ENCODE measurements around the gene YWHAE.
"Not testable (repeated sequence)": the region's sequence is repeated elsewhere in the genome, so short reads cannot be mapped to it uniquely, and the experiment has no call there.

YWHAE gene

DNA sequence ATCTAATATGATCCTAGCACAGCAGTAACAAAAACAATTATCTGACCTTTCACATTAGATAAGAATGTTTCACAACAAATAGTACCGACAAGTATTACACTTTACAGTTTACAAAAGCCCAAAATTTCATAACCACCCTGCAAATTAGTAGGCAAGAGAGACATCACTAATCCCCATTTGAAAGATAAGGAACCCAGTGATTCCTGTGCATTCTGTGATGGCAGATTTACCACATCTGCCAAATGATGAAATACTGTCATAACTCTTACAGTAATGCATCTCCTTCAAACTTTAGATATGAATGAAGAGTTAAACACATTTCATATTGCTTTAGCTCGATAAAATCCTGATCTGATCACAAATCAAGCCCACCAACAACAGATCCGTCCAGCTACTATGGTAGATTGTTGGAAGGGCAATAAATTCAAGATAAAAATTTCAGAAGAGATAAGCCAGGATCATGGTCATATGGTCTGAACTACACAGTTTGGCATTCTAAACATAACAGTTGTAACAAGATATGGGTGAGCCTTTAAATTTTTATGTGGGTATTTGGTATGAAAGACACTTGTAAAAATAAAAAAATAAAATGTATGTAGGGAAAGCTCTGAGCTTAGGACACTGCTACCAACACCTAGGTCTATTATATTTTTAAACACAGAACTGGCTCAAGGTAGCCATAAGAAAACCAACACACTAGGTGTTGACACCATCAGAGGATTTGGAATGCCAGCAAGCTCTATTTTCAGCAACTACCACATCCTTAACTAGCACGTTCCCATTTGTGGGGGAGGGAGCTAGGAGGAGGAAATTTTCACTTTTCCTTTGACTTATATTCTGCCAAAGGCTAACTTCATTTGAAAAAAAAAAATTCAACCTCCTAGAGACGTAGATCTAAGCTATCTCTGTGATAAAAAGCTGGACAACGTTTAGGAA, 9.3 kb downstream of the YWHAE start:
- peak overlapping the region; percentile 55 for H3K4me3 ChIP-seq
- DNase-seq (ENCODE audit: low spot score), result no peak
- no peak for TF ChIP-seq CTCF (IDR thresholded peaks at IDR 0.05)
- peak overlapping the region; percentile 45 to 58 for H3K27ac ChIP-seq

DNA sequence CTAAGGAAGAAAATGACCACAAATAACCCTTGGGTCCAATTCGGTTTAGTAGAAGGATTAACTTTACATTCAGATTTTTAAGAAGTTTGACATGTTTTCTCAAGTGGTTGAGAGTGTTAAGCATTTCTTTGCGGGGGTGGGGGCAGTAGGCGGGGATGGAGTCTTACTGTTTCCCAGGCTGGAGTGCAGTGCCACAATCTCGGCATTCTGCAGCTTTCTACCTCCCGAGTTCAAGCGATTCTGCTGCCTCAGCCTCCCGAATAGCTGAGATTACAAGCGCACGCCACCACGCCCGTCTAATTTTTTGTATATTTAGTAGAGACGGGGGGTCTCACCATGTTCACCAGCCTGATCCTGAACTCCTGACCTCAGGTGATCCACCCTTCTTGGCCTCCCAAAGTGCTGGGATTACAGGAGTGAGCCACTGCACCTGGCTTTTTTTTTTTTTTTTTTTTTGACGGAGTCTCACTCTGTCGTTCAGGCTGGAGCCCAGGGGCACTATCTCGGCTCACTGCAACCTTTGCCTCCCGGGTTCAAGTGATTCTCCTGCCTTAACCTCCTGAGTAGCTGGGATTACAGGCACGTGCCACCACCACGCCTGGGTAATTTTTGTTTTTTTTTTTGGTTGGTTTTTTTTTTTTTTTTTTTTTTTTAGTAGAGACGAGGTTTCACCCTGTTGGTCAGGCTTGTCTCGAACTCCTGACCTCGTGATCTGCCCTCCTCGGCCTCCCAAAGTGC, 12.4 kb downstream of the YWHAE start:
- DNase-seq (ENCODE audit: low spot score); H3K4me3 ChIP-seq; H3K27ac ChIP-seq: not testable (repeated sequence)

GRCh38 chr17:1386675-1387190, 13.3 kb downstream of the YWHAE start:
- H3K4me3 ChIP-seq; DNase-seq (ENCODE audit: low spot score): not testable (repeated sequence)
- peak overlapping the region in 1 of 2 donors; percentile 19 for H3K27ac ChIP-seq

- no peak for TF ChIP-seq CTCF (IDR thresholded peaks at IDR 0.05)
- no peak for DNase-seq (ENCODE audit: low spot score)
- Histone ChIP-seq H3K4me3 (no peak overlapping the region), H3K27ac (peak overlapping the region in 1 of 2 donors; percentile 19)
These were observed 13.8 kb downstream of the YWHAE start for GRCh38 chr17:1386265-1386664.

- TF ChIP-seq CTCF (IDR thresholded peaks at IDR 0.05), result no peak
- DNase-seq (ENCODE audit: low spot score), result no peak
- H3K4me3 ChIP-seq, result no peak overlapping the region
- H3K27ac ChIP-seq, result peak overlapping the region in 1 of 2 donors; percentile 19
These were observed 14.2 kb downstream of the YWHAE start for GRCh38 chr17:1385861-1386260.

- H3K4me3 ChIP-seq, result no peak overlapping the region
- TF ChIP-seq CTCF (IDR thresholded peaks at IDR 0.05), result no peak
- H3K27ac ChIP-seq, result peak overlapping the region; percentile 12 to 40
- no peak for DNase-seq (ENCODE audit: low spot score)
These were observed 15.1 kb downstream of the YWHAE start for GRCh38 chr17:1384905-1385435.

- Histone ChIP-seq H3K4me3 (peak overlapping the region; percentile 34), H3K27ac (peak overlapping the region; percentile 33 to 55)
- TF ChIP-seq CTCF (IDR thresholded peaks at IDR 0.05), result no peak
- DNase-seq (ENCODE audit: low spot score), result no peak
These were observed 20.1 kb downstream of the YWHAE start for GRCh38 chr17:1379930-1380313.
